SK-N-SH (cell line): ENCODE measurements around the gene SLC27A3. TPM values are rescaled to one million over a fixed set of nuclear protein-coding genes. Genes with fewer than 3 reads are reported as not detected.

Source experiments
- CTCF ChIA-PET: fragments of 300-600, 350-600 bp; formaldehyde crosslinking; extraction: SDS; loops from one replicate; lab custom pipeline; 2021; lab: Yijun Ruan, JAX
- POLR2A ChIA-PET: fragments of 350-600 bp; sonication (Branson Sonifier 250); formaldehyde crosslinking; extraction: SDS; loops from one replicate; lab custom pipeline; 2020; ENCODE audit warnings: antibody characterized with exemption, inconsistent platforms; lab: Yijun Ruan, JAX
- DNase-seq: peaks from one replicate; pipeline ENCODE4 v3.0.0; 2012
- H2AFZ ChIP-seq: fragments of 200-600 bp; sonication (generic); 2 replicates; pipeline ENCODE4 v1.8.1; 2016; ENCODE audit warnings: antibody characterized with exemption, mild to moderate bottlenecking, low read depth
- H3F3A ChIP-seq: fragments of 200-600 bp; sonication (generic); replicated peaks from 2 replicates; pipeline ENCODE3; 2016; ENCODE audit warnings: antibody characterized with exemption, mild to moderate bottlenecking; ENCODE audit not compliant: insufficient read depth
- H3K27ac ChIP-seq, 2 experiments: fragments of 200-500 bp in 1 of 2; fragments of 200-600 bp in 1 of 2; sonication (Bioruptor generic) in 1 of 2; sonication (generic), shearing (Covaris generic) in 1 of 2; 2 replicates each; pipeline versions ENCODE4 v1.5.1 to v1.6.1; 2014 to 2016; ENCODE audit warnings: low read depth in 2 of 2, inconsistent platforms in 1 of 2, low read length in 1 of 2, mild to moderate bottlenecking in 1 of 2, mixed read lengths in 1 of 2
- H3K27me3 ChIP-seq: fragments of 200-600 bp; sonication (generic), shearing (Covaris generic); 2 replicates; pipeline ENCODE4 v1.6.1; 2016; ENCODE audit warnings: mixed run types; ENCODE audit not compliant: insufficient read depth
- H3K36me3 ChIP-seq, 2 experiments: fragments of 200-500 bp in 1 of 2; fragments of 200-600 bp in 1 of 2; sonication (Bioruptor generic) in 1 of 2; sonication (generic) in 1 of 2; replicated peaks in 1 of 2; 2 replicates each; pipeline versions ENCODE3 to v1.5.1; 2014 to 2016; ENCODE audit warnings: low read length in 1 of 2, mild to moderate bottlenecking in 1 of 2; ENCODE audit not compliant: insufficient read depth in 2 of 2, control insufficient read depth in 1 of 2
- H3K4me1 ChIP-seq, 2 experiments: fragments of 200-500 bp in 1 of 2; fragments of 200-600 bp in 1 of 2; sonication (Bioruptor generic) in 1 of 2; sonication (generic), shearing (Covaris generic) in 1 of 2; 2 replicates each; pipeline versions ENCODE4 v1.5.1 to v1.6.1; 2014 to 2016; ENCODE audit warnings: low read depth in 1 of 2, low read length in 1 of 2, mixed run types in 1 of 2; ENCODE audit not compliant: insufficient read depth in 2 of 2, control insufficient read depth in 1 of 2
- H3K4me2 ChIP-seq: fragments of 200-600 bp; sonication (generic), shearing (Covaris generic); 2 replicates; pipeline ENCODE4 v1.6.1; 2017; ENCODE audit warnings: mixed run types
- H3K4me3 ChIP-seq, 2 experiments: fragments of 200-500 bp in 1 of 2; fragments of 200-600 bp in 1 of 2; sonication (Bioruptor generic) in 1 of 2; sonication (generic), shearing (Covaris generic) in 1 of 2; 2 replicates each; pipeline versions ENCODE4 v1.5.1 to v1.8.1; 2014 to 2016; ENCODE audit warnings: low read depth in 2 of 2, inconsistent platforms in 1 of 2, low read length in 1 of 2, mild to moderate bottlenecking in 1 of 2, mixed read lengths in 1 of 2, moderate library complexity in 1 of 2
- H3K79me2 ChIP-seq: fragments of 200-600 bp; sonication (generic); 2 replicates; pipeline ENCODE4 v1.8.1; 2017; ENCODE audit warnings: mild to moderate bottlenecking; ENCODE audit not compliant: insufficient read depth
- H3K9ac ChIP-seq: fragments of 200-600 bp; sonication (generic); 2 replicates; pipeline ENCODE4 v1.6.1; 2017; ENCODE audit warnings: mixed run types
- H3K9me2 ChIP-seq: fragments of 200-600 bp; sonication (generic); 2 replicates; pipeline ENCODE4 v1.6.1; 2017; ENCODE audit warnings: mixed run types
- H3K9me3 ChIP-seq: fragments of 200-600 bp; sonication (generic); 2 replicates; pipeline ENCODE4 v1.6.1; 2017; ENCODE audit warnings: mixed run types, mild to moderate bottlenecking, moderate library complexity
- H4K20me1 ChIP-seq: fragments of 200-600 bp; sonication (generic); 2 replicates; pipeline ENCODE4 v1.6.1; 2017; ENCODE audit warnings: mild to moderate bottlenecking, mixed run types; ENCODE audit not compliant: insufficient read depth
- ELF1 ChIP-seq: IDR thresholded peaks from 2 replicates; pipeline ENCODE4 v1.4.0; 2012
- EP300 ChIP-seq, 2 experiments: IDR thresholded peaks; 2 replicates each; pipeline versions ENCODE4 v1.4.0 to v1.6.1; 2012; ENCODE audit warnings: borderline replicate concordance in 1 of 2, low read depth in 1 of 2, low read length in 1 of 2
- FOXJ3 ChIP-seq: sonication (generic); formaldehyde crosslinking; IDR thresholded peaks from 2 replicates; pipeline ENCODE4 v1.5.1; 2020; ENCODE audit warnings: mild to moderate bottlenecking, missing genetic modification reagents
- GABPA ChIP-seq: IDR thresholded peaks from 2 replicates; pipeline ENCODE4 v1.4.0; 2012; ENCODE audit warnings: low read depth, mild to moderate bottlenecking
- GATA2 ChIP-seq: sonication (generic); formaldehyde crosslinking; IDR thresholded peaks from 2 replicates; pipeline ENCODE4 v1.5.0; 2020; ENCODE audit warnings: mild to moderate bottlenecking, missing genetic modification reagents
- MXI1 ChIP-seq: IDR thresholded peaks from 2 replicates; pipeline ENCODE4 v1.6.1; 2012; ENCODE audit warnings: mild to moderate bottlenecking, low read depth, low read length, improper control_type of control experiment
- POLR2AphosphoS5 ChIP-seq: IDR thresholded peaks from 2 replicates; pipeline ENCODE4 v1.6.1; 2012; ENCODE audit warnings: low read depth, low read length
- RCOR1 ChIP-seq: fragments of 150-350 bp; IDR thresholded peaks from 2 replicates; pipeline ENCODE4 v1.6.1; 2017; ENCODE audit warnings: antibody characterized with exemption, low read length
- RFX5 ChIP-seq: IDR thresholded peaks from 2 replicates; pipeline ENCODE4 v1.6.1; 2012; ENCODE audit warnings: mild to moderate bottlenecking, improper control_type of control experiment, low read length
- RXRA ChIP-seq: IDR thresholded peaks from 2 replicates; pipeline ENCODE4 v1.4.0; 2012; ENCODE audit warnings: low read depth, mild to moderate bottlenecking, borderline replicate concordance
- SIN3A ChIP-seq: IDR thresholded peaks from 2 replicates; pipeline ENCODE4 v1.6.1; 2012; ENCODE audit warnings: low read depth, mild to moderate bottlenecking, low read length, moderate library complexity, borderline replicate concordance
- ZBTB33 ChIP-seq: IDR thresholded peaks from 2 replicates; pipeline ENCODE4 v1.4.0; 2012; ENCODE audit warnings: low read depth, borderline replicate concordance
- WGBS: methylation state at CpG from one replicate; pipeline ENCODE4 v1.1.6; 2017; ENCODE audit warnings: low lambda C conversion rate; 5-methylcytosine and 5-hydroxymethylcytosine counted together
- polyA plus RNA-seq, 3 experiments: library from polyadenylated mRNA; depleted of rRNA; stranded (reverse); fragments of >200 nt; gene quantifications; 2 replicates each; pipeline ENCODE4 v1.2.3, GENCODE V29; 2012

The SLC27A3 gene
- polyA plus RNA-seq, 1 of the 3 experiments (the other 2 are of a cell fraction) = 9.0 TPM

GRCh38 chr1:153793261-153793972 is 18.2 kb downstream of the SLC27A3 start:
- ChIA-PET POLR2A (interaction anchor here (1.3 kb wide), 1 partner anchor 197 kb away, joined by 3 read pairs; the partner anchor contains the start of gene RPS27), CTCF (interaction anchor here (1.2 to 5.1 kb wide), 4 partner anchors 10 to 194 kb away, joined by 3 to 22 read pairs (median 5); partner anchors contain the start of genes CREB3L4, DENND4B and RAB13)
- Histone ChIP-seq H3K4me3 (no peak overlapping the region), H3K9me3 (no peaks in the 10 kb centered on the region), H3K4me1 (no peaks in the 10 kb centered on the region; a peak in 1 of 4 replicates), H2AFZ (no peak overlapping the region), H3F3A (no peaks in the 10 kb centered on the region), H3K9ac (no peak overlapping the region), H3K4me2 (no peak overlapping the region), H4K20me1 (no peaks in the 10 kb centered on the region), H3K79me2 (no peaks in the 10 kb centered on the region), H3K27ac (no peak overlapping the region), H3K9me2 (no peaks in the 10 kb centered on the region), H3K36me3 (no peaks in the 10 kb centered on the region), H3K27me3 (no peaks in the 10 kb centered on the region)
- 53% methylated on average over 9 of the region's 9 CpGs for WGBS
- TF ChIP-seq GABPA (no peak), GATA2 (CRISPR knock-in tag) (no peak), FOXJ3 (no peak), SIN3A (no peak), RXRA (no peak), EP300 (IDR thresholded peaks at IDR 0.05; ENCODE audit: borderline replicate concordance in 1 of 2, low read depth in 1 of 2, low read length in 1 of 2) (no peak), RFX5 (no peak)
- DNase-seq = no peak

DNA sequence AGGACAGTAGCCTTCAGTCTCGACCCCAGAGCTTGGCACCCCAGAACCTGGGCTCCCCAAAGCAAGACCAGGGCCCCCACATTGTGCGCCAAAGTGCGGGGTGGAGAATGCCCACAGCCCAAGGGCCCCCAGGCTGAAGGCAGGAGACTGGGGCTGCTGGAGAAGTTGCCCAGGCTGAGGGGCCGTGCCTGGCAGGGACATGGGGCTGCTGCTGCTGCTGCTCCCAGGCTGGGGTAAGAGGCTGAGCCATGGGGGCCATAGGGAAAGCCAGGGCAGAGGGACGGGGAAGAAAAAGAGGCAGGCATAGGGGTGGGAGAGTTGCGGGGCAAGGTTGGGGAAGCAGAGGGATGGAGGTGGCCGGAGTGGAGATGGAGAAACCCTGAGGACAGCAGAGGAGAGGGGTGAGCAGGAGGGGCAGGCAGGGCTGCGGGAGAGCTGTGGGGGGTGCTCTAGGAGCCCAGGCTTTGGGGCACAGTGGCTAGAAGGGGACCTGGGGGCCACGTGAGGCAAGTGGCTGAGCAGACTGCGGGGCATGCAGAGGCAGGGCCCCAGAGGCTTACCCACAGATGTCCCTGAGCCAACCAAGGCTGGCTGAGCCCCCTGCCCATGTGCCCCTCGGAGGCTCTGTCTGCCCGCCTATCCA is 18.9 kb downstream of the SLC27A3 start:
- no peak overlapping the region for H3K4me3 ChIP-seq
- POLR2A ChIA-PET = no interaction called here
- no peaks in the 10 kb centered on the region for H3F3A ChIP-seq
- no peaks in the 10 kb centered on the region for H4K20me1 ChIP-seq
- no peak for TF ChIP-seq ELF1
- TF ChIP-seq, all 33 proteins: peak for 0
- no peaks in the 10 kb centered on the region for H3K79me2 ChIP-seq
- no peak overlapping the region for H3K9ac ChIP-seq
- no peak for DNase-seq
- H3K9me3 ChIP-seq = no peaks in the 10 kb centered on the region
- WGBS = 87% methylated on average over 5 of the region's 12 CpGs
- H3K4me1 ChIP-seq = no peaks in the 10 kb centered on the region; a peak in 1 of 4 replicates
- H3K4me2 ChIP-seq = no peak overlapping the region
- CTCF ChIA-PET = interaction anchor here (1.1 to 5.1 kb wide), 5 partner anchors 10 to 193 kb away, joined by 3 to 22 read pairs (median 6); partner anchors contain the start of genes CREB3L4, DENND4B and RAB13
- H3K27me3 ChIP-seq = no peaks in the 10 kb centered on the region
- H3K27ac ChIP-seq = no peak overlapping the region
- no peak overlapping the region for H2AFZ ChIP-seq
- H3K36me3 ChIP-seq = no peaks in the 10 kb centered on the region
- no peaks in the 10 kb centered on the region for H3K9me2 ChIP-seq

GRCh38 chr1:153794624-153795329 is 19.6 kb downstream of the SLC27A3 start:
- no peak overlapping the region for H3K4me2 ChIP-seq
- no peaks in the 10 kb centered on the region; a peak in 1 of 4 replicates for H3K4me1 ChIP-seq
- no peak overlapping the region for H2AFZ ChIP-seq
- WGBS = 71% methylated on average over 6 of the region's 14 CpGs
- TF ChIP-seq ZBTB33 = no peak
- TF ChIP-seq POLR2AphosphoS5 = no peak
- TF ChIP-seq MXI1 = no peak
- TF ChIP-seq RCOR1 = no peak
- no peaks in the 10 kb centered on the region for H3K79me2 ChIP-seq
- no peak overlapping the region for H3K4me3 ChIP-seq
- POLR2A ChIA-PET = interaction anchor here (0.5 kb wide), 1 partner anchor 175 kb away, joined by 4 read pairs; no protein-coding TSS in a partner anchor
- CTCF ChIA-PET = interaction anchor here (1.1 to 2.5 kb wide), 4 partner anchors 11 to 192 kb away, joined by 3 to 7 read pairs (median 5); partner anchors contain the start of genes DENND4B and RAB13
- no peaks in the 10 kb centered on the region for H3F3A ChIP-seq
- no peak overlapping the region for H3K27ac ChIP-seq
- no peaks in the 10 kb centered on the region for H4K20me1 ChIP-seq
- no peak overlapping the region for H3K9ac ChIP-seq
- DNase-seq = peak; percentile 60
- H3K9me2 ChIP-seq = no peaks in the 10 kb centered on the region
- H3K27me3 ChIP-seq = no peaks in the 10 kb centered on the region
- no peaks in the 10 kb centered on the region for H3K36me3 ChIP-seq
- no peaks in the 10 kb centered on the region for H3K9me3 ChIP-seq
